HepG2 (cell line): Measurements from ENCODE around the gene INSR. TPM values are rescaled to one million over a fixed set of nuclear protein-coding genes. Genes with fewer than 3 reads are reported as not detected.

ENCODE experiments used
- FOXA1 ChIP-seq, 2 experiments: fragments of 450-650 bp in 1 of 2; sonication (generic) in 1 of 2; formaldehyde crosslinking in 1 of 2; IDR thresholded peaks; 2 replicates each; pipeline versions ENCODE4 v1.4.0 to v1.6.1; 2016 to 2020; ENCODE audit warnings: missing genetic modification reagents in 1 of 2
- GTF2F1 ChIP-seq: fragments of 150-350 bp; IDR thresholded peaks from 2 replicates; pipeline ENCODE4 v1.6.1; 2014; ENCODE audit warnings: low read length
- IKZF4 ChIP-seq: sonication (generic); formaldehyde crosslinking; IDR thresholded peaks from 2 replicates; pipeline ENCODE4 v1.5.1; 2020; ENCODE audit warnings: borderline replicate concordance, mild to moderate bottlenecking, low read depth, missing genetic modification reagents; ENCODE audit errors: not compliant biosample characterization
- IRX3 ChIP-seq: sonication (generic); formaldehyde crosslinking; IDR thresholded peaks from 2 replicates; pipeline ENCODE4 v1.8.1; 2023; ENCODE audit warnings: mild to moderate bottlenecking, low read depth, missing genetic modification reagents, borderline replicate concordance
- ISL2 ChIP-seq: sonication (generic); formaldehyde crosslinking; IDR thresholded peaks from 2 replicates; pipeline ENCODE4 v1.5.0; 2020; ENCODE audit warnings: missing genetic modification reagents
- NCOA5 ChIP-seq: sonication (generic); formaldehyde crosslinking; IDR thresholded peaks from 2 replicates; pipeline ENCODE4 v1.4.0; 2020; ENCODE audit warnings: missing genetic modification reagents
- PAWR ChIP-seq: sonication (generic); formaldehyde crosslinking; IDR thresholded peaks from 2 replicates; pipeline ENCODE4 v1.4.0; 2020; ENCODE audit warnings: missing genetic modification reagents, mild to moderate bottlenecking, borderline replicate concordance
- TSC22D2 ChIP-seq: sonication (generic); formaldehyde crosslinking; IDR thresholded peaks from 2 replicates; pipeline ENCODE4 v1.5.1; 2020; ENCODE audit warnings: missing genetic modification reagents, mild to moderate bottlenecking, borderline replicate concordance
- XRCC5 ChIP-seq: fragments of 200-400 bp; formaldehyde crosslinking; optimal IDR thresholded peaks from 2 replicates; pipeline ENCODE3; 2017; ENCODE audit warnings: mild to moderate bottlenecking, low read length
- ZFP1 ChIP-seq: IDR thresholded peaks from 2 replicates; pipeline ENCODE4 v1.6.1; 2016
- ZFP37 ChIP-seq: sonication (generic); formaldehyde crosslinking; IDR thresholded peaks from 2 replicates; pipeline ENCODE4 v1.4.0; 2020; ENCODE audit warnings: missing genetic modification reagents, borderline replicate concordance
- ZNF274 ChIP-seq: sonication (generic); formaldehyde crosslinking; IDR thresholded peaks from 2 replicates; pipeline ENCODE4 v1.5.1; 2020; ENCODE audit warnings: mild to moderate bottlenecking, missing genetic modification reagents
- ZNF674 ChIP-seq: sonication (generic); formaldehyde crosslinking; IDR thresholded peaks from 2 replicates; pipeline ENCODE4 v1.5.0; 2020; ENCODE audit warnings: low read depth, mild to moderate bottlenecking, missing genetic modification reagents
- polyA plus RNA-seq, 8 experiments: library from polyadenylated mRNA; depleted of rRNA in 3 of 8; stranded (reverse) in 7 of 8; unstranded in 1 of 8; fragments of >200 nt; fragmentation: Illumina TruSeq in 4 of 8; extraction: Trizol in 4 of 8; gene quantifications; 2 replicates each; pipeline versions ENCODE4 v1.2.1 to v1.2.3, GENCODE V29; 2011 to 2016; ENCODE audit warnings: low read depth in 4 of 8, missing spikeins in 1 of 8, mixed read lengths in 1 of 8; ENCODE audit not compliant: insufficient read depth in 1 of 8
- total RNA-seq, 5 experiments: library from RNA; depleted of rRNA; stranded (reverse); fragments of >200 nt; fragmentation: Illumina TruSeq; extraction: Trizol; gene quantifications; 2 replicates each; pipeline ENCODE4 v1.2.3, GENCODE V29; 2016; ENCODE audit warnings: low read depth in 1 of 5
- TF ChIP-seq, protein P1 (sequence below), 2 experiments: sonication (generic) in 1 of 2; formaldehyde crosslinking in 1 of 2; IDR thresholded peaks; 2 replicates each; pipeline versions ENCODE4 v1.6.1 to v1.9.0; 2014 to 2022; ENCODE audit warnings: antibody characterized with exemption in 1 of 2, borderline replicate concordance in 1 of 2, inconsistent platforms in 1 of 2, low read depth in 1 of 2, missing genetic modification reagents in 1 of 2
- TF ChIP-seq, protein P2 (sequence below): sonication (generic); formaldehyde crosslinking; IDR thresholded peaks from 2 replicates; pipeline ENCODE4 v1.4.0; 2020; ENCODE audit warnings: mild to moderate bottlenecking, low read depth, missing genetic modification reagents
- TF ChIP-seq, protein P3 (sequence below): sonication (generic); formaldehyde crosslinking; IDR thresholded peaks from 2 replicates; pipeline ENCODE4 v1.4.0; 2020; ENCODE audit warnings: mild to moderate bottlenecking, missing genetic modification reagents
- TF ChIP-seq, protein P4 (sequence below): sonication (generic); formaldehyde crosslinking; IDR thresholded peaks from 2 replicates; pipeline ENCODE4 v1.4.0; 2020; ENCODE audit warnings: missing genetic modification reagents, borderline replicate concordance
- TF ChIP-seq, protein P5 (sequence below): sonication (generic); formaldehyde crosslinking; IDR thresholded peaks from 2 replicates; pipeline ENCODE4 v1.4.0; 2020; ENCODE audit warnings: mild to moderate bottlenecking, missing genetic modification reagents

Gene INSR
- total and polyA plus RNA-seq, 2 of the 13 experiments (the other 11 are each of a cell fraction or from before 2014, with no cell fraction given), result 24.2 to 29.8 TPM

DNA sequence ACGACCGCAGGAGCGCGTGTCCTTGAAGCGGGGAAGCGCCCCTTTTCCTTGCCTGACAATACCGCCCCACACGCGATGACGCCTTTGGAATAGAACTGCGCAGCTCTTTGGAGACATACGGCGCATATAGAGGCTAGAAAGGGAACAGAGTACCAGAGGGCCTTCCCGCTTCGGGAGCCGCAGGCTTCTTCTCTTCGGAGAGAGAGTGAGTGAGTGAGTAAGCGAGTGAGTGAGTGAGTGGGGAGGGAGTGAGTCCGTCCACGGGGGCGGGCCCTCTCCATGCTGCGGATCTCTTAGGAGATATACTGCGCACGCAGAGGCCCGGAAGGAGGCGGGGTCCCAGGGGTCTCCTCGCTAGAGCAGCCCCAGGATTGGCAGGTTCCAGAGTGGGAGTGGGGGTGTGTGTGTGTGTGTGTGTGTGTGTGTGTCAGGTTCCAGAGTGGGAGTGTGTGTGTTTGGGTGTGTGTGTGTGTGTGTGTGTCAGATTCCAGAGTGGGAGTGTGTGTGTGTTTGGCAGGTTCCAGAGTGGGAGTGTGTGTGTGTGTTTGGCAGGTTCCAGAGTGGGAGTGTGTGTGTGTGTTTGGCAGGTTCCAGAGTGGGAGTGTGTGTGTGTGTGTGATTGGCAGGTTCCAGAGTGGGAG is 97.0 kb downstream of the INSR start (continued):
- TF ChIP-seq, protein P1, sequence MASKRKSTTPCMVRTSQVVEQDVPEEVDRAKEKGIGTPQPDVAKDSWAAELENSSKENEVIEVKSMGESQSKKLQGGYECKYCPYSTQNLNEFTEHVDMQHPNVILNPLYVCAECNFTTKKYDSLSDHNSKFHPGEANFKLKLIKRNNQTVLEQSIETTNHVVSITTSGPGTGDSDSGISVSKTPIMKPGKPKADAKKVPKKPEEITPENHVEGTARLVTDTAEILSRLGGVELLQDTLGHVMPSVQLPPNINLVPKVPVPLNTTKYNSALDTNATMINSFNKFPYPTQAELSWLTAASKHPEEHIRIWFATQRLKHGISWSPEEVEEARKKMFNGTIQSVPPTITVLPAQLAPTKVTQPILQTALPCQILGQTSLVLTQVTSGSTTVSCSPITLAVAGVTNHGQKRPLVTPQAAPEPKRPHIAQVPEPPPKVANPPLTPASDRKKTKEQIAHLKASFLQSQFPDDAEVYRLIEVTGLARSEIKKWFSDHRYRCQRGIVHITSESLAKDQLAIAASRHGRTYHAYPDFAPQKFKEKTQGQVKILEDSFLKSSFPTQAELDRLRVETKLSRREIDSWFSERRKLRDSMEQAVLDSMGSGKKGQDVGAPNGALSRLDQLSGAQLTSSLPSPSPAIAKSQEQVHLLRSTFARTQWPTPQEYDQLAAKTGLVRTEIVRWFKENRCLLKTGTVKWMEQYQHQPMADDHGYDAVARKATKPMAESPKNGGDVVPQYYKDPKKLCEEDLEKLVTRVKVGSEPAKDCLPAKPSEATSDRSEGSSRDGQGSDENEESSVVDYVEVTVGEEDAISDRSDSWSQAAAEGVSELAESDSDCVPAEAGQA (IDR thresholded peaks at IDR 0.05; ENCODE audit: low read depth), result no peak
- TF ChIP-seq, protein P1 (CRISPR knock-in tag; IDR thresholded peaks at IDR 0.05; ENCODE audit: borderline replicate concordance), result no peak
- TF ChIP-seq XRCC5 (peak; percentile 85), ISL2 (no peak; the same call in 1 of the 2 replicates), TSC22D2 (CRISPR knock-in tag) (no peak), GTF2F1 (no peak), FOXA1 (IDR thresholded peaks at IDR 0.05) (no peak), FOXA1 (CRISPR knock-in tag; IDR thresholded peaks at IDR 0.05) (no peak), ZNF674 (CRISPR knock-in tag) (no peak), IRX3 (CRISPR knock-in tag) (no peak), ZFP37 (CRISPR knock-in tag) (no peak), NCOA5 (CRISPR knock-in tag) (no peak), IKZF4 (CRISPR knock-in tag) (no peak), PAWR (CRISPR knock-in tag) (no peak), ZFP1 (CRISPR knock-in tag) (no peak), ZNF274 (no peak; the same call in 1 of the 2 replicates)
- TF ChIP-seq, protein P2, sequence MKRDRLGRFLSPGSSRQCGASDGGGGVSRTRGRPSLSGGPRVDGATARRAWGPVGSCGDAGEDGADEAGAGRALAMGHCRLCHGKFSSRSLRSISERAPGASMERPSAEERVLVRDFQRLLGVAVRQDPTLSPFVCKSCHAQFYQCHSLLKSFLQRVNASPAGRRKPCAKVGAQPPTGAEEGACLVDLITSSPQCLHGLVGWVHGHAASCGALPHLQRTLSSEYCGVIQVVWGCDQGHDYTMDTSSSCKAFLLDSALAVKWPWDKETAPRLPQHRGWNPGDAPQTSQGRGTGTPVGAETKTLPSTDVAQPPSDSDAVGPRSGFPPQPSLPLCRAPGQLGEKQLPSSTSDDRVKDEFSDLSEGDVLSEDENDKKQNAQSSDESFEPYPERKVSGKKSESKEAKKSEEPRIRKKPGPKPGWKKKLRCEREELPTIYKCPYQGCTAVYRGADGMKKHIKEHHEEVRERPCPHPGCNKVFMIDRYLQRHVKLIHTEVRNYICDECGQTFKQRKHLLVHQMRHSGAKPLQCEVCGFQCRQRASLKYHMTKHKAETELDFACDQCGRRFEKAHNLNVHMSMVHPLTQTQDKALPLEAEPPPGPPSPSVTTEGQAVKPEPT (CRISPR knock-in tag), result no peak
- TF ChIP-seq, protein P3, sequence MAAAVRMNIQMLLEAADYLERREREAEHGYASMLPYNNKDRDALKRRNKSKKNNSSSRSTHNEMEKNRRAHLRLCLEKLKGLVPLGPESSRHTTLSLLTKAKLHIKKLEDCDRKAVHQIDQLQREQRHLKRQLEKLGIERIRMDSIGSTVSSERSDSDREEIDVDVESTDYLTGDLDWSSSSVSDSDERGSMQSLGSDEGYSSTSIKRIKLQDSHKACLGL (CRISPR knock-in tag), result no peak; the same call in 1 of the 2 replicates
- TF ChIP-seq, protein P4, sequence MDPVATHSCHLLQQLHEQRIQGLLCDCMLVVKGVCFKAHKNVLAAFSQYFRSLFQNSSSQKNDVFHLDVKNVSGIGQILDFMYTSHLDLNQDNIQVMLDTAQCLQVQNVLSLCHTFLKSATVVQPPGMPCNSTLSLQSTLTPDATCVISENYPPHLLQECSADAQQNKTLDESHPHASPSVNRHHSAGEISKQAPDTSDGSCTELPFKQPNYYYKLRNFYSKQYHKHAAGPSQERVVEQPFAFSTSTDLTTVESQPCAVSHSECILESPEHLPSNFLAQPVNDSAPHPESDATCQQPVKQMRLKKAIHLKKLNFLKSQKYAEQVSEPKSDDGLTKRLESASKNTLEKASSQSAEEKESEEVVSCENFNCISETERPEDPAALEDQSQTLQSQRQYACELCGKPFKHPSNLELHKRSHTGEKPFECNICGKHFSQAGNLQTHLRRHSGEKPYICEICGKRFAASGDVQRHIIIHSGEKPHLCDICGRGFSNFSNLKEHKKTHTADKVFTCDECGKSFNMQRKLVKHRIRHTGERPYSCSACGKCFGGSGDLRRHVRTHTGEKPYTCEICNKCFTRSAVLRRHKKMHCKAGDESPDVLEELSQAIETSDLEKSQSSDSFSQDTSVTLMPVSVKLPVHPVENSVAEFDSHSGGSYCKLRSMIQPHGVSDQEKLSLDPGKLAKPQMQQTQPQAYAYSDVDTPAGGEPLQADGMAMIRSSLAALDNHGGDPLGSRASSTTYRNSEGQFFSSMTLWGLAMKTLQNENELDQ (CRISPR knock-in tag), result no peak
- TF ChIP-seq, protein P5, sequence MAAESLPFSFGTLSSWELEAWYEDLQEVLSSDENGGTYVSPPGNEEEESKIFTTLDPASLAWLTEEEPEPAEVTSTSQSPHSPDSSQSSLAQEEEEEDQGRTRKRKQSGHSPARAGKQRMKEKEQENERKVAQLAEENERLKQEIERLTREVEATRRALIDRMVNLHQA (CRISPR knock-in tag), result no peak
